Measurements from ENCODE around the gene KLK10. TPM values are rescaled to one million over a fixed set of nuclear protein-coding genes. Genes with fewer than 3 reads are reported as not detected.
A peak's percentile ranks its signal among the peaks of the same experiment; 100 is the strongest.
"Not testable (repeated sequence)": the region's sequence is repeated elsewhere in the genome, so short reads cannot be mapped to it uniquely, and the experiment has no call there.

Gene KLK10
- total and polyA plus RNA-seq, 4 experiments from 2014 or later, result not detected

GRCh38 chr19:50975766-50976165 lies 43.7 kb downstream of the KLK10 start:
- H3K4me1 ChIP-seq (ENCODE audit: insufficient read depth, low read length), result no peaks in the 10 kb centered on the region
- CTCF ChIA-PET (ENCODE audit: partially characterized antibody), result no interaction called here
- Mint-ChIP-seq H3K27me3 (peaks cover 34 to 43% of the 10 kb centered on the region in 2 donors), H3K4me3 (peak overlapping the region in 1 of 8 donors; percentile 54), H3K36me3 (no peaks in the 10 kb centered on the region), H3K9me3 (peaks cover 0 to 2% (median 0%) of the 10 kb centered on the region in 8 donors), H3K27ac (no peak overlapping the region), H3K4me1 (peaks cover 0 to 1% (median 0%) of the 10 kb centered on the region in 4 donors)
- DNase-seq, result no peak
- POLR2A ChIA-PET (ENCODE audit: partially characterized antibody), result no interaction called here
- intact Hi-C loops (cut with micrococcal nuclease), result no loop called here
- H3K4me3 ChIP-seq (ENCODE audit: low read length in 2 of 2), result no peak overlapping the region
- H3K27ac ChIP-seq (ENCODE audit: low read depth, low read length), result no peak overlapping the region
- H3K9me3 ChIP-seq (ENCODE audit: control insufficient read depth in 1 of 2, low read length in 2 of 2), result no peaks in the 10 kb centered on the region
- H3K36me3 ChIP-seq (ENCODE audit: insufficient read depth, low read length), result no peaks in the 10 kb centered on the region
- H3K27me3 ChIP-seq (ENCODE audit: insufficient read depth, low read length), result peaks cover 5% of the 10 kb centered on the region

DNA sequence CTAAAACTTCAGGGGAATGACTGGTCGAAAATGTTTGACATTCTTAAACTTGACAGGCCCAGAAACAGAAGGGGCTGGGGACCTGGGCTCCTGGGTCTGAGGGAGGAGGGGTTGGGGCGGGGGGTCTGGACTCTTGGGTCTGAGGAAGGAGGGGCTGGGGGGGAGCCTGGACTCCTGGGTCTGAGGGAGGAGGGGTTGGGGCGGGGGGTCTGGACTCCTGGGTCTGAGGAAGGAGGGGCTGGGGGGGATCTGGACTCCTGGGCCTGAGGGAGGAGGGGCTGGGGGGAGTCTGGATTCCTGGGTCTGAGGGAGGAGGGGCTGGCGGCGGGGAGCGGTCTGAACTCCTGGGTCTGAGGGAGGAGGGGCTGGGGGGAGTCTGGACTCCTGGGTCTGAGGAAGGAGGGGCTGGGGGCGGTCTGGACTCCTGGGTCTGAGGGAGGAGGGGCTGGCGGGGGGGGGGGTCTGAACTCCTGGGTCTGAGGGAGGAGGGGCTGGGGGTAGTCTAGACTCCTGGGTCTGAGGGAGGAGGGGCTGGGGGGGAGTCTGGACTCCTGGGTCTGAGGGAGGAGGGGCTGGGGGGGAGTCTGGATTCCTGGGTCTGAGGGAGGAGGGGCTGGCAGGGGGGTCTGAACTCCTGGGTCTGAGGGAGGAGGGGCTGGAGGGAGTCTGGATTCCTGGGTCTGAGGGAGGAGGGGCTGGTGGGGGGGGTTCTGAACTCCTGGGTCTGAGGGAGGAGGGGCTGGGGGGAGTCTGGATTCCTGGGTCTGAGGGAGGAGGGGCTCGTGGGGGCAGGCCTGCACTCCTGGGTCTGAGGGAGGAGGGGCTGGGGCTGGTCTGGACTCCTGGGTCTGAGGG lies 44.6 kb downstream of the KLK10 start:
- DNase-seq, result no peak
- Histone ChIP-seq H3K27me3 (ENCODE audit: insufficient read depth, low read length) (peaks cover 5% of the 10 kb centered on the region), H3K27ac (ENCODE audit: low read depth, low read length) (no peak overlapping the region), H3K4me3 (ENCODE audit: low read length in 2 of 2) (no peak overlapping the region), H3K36me3 (ENCODE audit: insufficient read depth, low read length) (no peaks in the 10 kb centered on the region), H3K9me3 (ENCODE audit: control insufficient read depth in 1 of 2, low read length in 2 of 2) (no peaks in the 10 kb centered on the region), H3K4me1 (ENCODE audit: insufficient read depth, low read length) (no peaks in the 10 kb centered on the region)
- CTCF ChIA-PET (ENCODE audit: partially characterized antibody), result no interaction called here
- Mint-ChIP-seq H3K27ac (no peak overlapping the region), H3K9me3 (peaks cover 0 to 2% (median 0%) of the 10 kb centered on the region in 8 donors), H3K4me1 (peaks cover 0 to 1% (median 0%) of the 10 kb centered on the region in 4 donors), H3K36me3 (no peaks in the 10 kb centered on the region), H3K4me3 (no peak overlapping the region), H3K27me3 (peaks cover 37 to 49% of the 10 kb centered on the region in 2 donors)
- intact Hi-C loops (cut with micrococcal nuclease), result no loop called here
- POLR2A ChIA-PET (ENCODE audit: partially characterized antibody), result no interaction called here

DNA sequence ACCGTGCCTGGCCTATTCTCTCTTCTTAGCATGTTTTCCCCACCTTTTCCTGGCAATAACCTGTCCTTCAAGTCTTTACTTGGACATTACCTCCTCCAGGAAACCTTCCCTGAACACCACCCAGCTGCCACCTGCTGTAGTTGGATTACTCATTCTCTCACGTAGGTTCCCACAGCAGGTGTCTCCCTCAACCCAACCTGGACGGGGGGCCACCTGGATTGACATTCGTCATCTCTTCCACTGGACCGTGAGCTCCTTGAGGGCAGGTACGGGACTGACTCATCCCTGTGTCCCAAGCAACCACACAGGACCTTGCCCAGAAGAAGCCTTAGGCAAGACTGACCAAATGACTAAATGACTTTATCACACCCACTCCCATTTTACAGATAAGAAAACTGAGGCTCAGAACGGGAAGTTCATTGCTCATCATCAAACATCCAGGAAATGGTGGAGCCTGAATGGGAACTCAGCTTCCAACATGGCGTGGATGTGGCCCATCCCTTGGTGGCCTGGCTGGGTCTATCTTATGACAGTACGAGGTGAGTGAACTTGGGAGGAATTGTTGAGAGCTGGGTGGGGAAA lies 46.6 kb downstream of the KLK10 start:
- peaks cover 0 to 1% (median 0%) of the 10 kb centered on the region in 4 donors for H3K4me1 Mint-ChIP-seq
- peaks cover 4% of the 10 kb centered on the region for H3K27me3 ChIP-seq (ENCODE audit: insufficient read depth, low read length)
- intact Hi-C loops (cut with micrococcal nuclease), result no loop called here
- DNase-seq, result no peak
- ChIA-PET CTCF (ENCODE audit: partially characterized antibody) (no interaction called here), POLR2A (ENCODE audit: partially characterized antibody) (no interaction called here)
- H3K27me3 Mint-ChIP-seq, result peaks cover 34 to 44% of the 10 kb centered on the region in 2 donors
- H3K4me1 ChIP-seq (ENCODE audit: insufficient read depth, low read length), result no peaks in the 10 kb centered on the region
- no peak overlapping the region for H3K4me3 Mint-ChIP-seq
- H3K27ac Mint-ChIP-seq, result no peak overlapping the region
- no peaks in the 10 kb centered on the region for H3K36me3 ChIP-seq (ENCODE audit: insufficient read depth, low read length)
- H3K9me3 ChIP-seq (ENCODE audit: control insufficient read depth in 1 of 2, low read length in 2 of 2), result no peaks in the 10 kb centered on the region
- H3K27ac ChIP-seq (ENCODE audit: low read depth, low read length), result no peak overlapping the region
- no peaks in the 10 kb centered on the region for H3K9me3 Mint-ChIP-seq
- H3K4me3 ChIP-seq (ENCODE audit: low read length in 2 of 2), result no peak overlapping the region
- no peaks in the 10 kb centered on the region for H3K36me3 Mint-ChIP-seq

GRCh38 chr19:50969810-50970209 lies 49.7 kb downstream of the KLK10 start:
- CTCF ChIA-PET (ENCODE audit: partially characterized antibody); H3K9me3 Mint-ChIP-seq; H3K9me3 ChIP-seq (ENCODE audit: control insufficient read depth in 1 of 2, low read length in 2 of 2); H3K4me1 ChIP-seq (ENCODE audit: insufficient read depth, low read length); DNase-seq; POLR2A ChIA-PET (ENCODE audit: partially characterized antibody); H3K27ac ChIP-seq (ENCODE audit: low read depth, low read length); intact Hi-C loops (cut with micrococcal nuclease); H3K36me3 ChIP-seq (ENCODE audit: insufficient read depth, low read length); H3K4me1 Mint-ChIP-seq; H3K4me3 Mint-ChIP-seq; H3K4me3 ChIP-seq (ENCODE audit: low read length in 2 of 2); H3K27me3 ChIP-seq (ENCODE audit: insufficient read depth, low read length); H3K36me3 Mint-ChIP-seq: not testable (repeated sequence)
- Mint-ChIP-seq H3K27me3 (peaks cover 26 to 35% of the 10 kb centered on the region in 2 donors), H3K27ac (peak overlapping the region in 1 of 7 donors; percentile 72)

DNA sequence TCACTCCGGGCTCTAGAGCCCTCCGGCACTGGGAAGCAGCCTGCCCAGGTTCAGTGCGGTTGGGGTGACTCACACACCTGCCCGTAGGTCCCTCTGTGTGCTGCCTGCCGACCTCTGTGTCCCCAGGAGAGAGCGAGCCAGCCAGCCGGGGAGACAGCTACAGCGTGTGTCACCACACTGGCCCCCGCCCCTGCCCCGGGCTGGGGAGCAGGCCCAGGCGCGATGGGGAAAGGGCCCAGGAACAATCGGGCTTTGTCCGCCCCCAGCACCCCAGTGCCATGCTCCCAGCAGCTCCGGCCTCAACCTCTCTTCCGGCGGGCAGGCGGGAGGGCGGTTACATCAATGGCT lies 50.1 kb downstream of the KLK10 start, which contains the start of gene KLK6:
Gene KLK6 (minus strand): TSS at position 179 of the 348 bp plus-strand sequence. CDS start 1,487 bp downstream, outside the sequence.
- CTCF ChIA-PET (ENCODE audit: partially characterized antibody), result no interaction called here

GRCh38 chr19:50968716-50969412 lies 50.6 kb downstream of the KLK10 start:
- POLR2A ChIA-PET (ENCODE audit: partially characterized antibody), result no interaction called here
- Mint-ChIP-seq H3K36me3 (no peaks in the 10 kb centered on the region), H3K9me3 (peaks cover 0 to 4% (median 0%) of the 10 kb centered on the region in 8 donors), H3K27ac (no peak overlapping the region), H3K4me1 (no peaks in the 10 kb centered on the region), H3K4me3 (no peak overlapping the region), H3K27me3 (peaks cover 26 to 34% of the 10 kb centered on the region in 2 donors)
- no peaks in the 10 kb centered on the region for H3K4me1 ChIP-seq (ENCODE audit: insufficient read depth, low read length)
- H3K36me3 ChIP-seq (ENCODE audit: insufficient read depth, low read length), result no peaks in the 10 kb centered on the region
- no peak overlapping the region for H3K27ac ChIP-seq (ENCODE audit: low read depth, low read length)
- H3K9me3 ChIP-seq (ENCODE audit: control insufficient read depth in 1 of 2, low read length in 2 of 2), result no peaks in the 10 kb centered on the region
- H3K27me3 ChIP-seq (ENCODE audit: insufficient read depth, low read length), result no peaks in the 10 kb centered on the region
- intact Hi-C loops (cut with micrococcal nuclease), result no loop called here
- no peak overlapping the region for H3K4me3 ChIP-seq (ENCODE audit: low read length in 2 of 2)
- no peak for DNase-seq
- CTCF ChIA-PET (ENCODE audit: partially characterized antibody), result no interaction called here

More for the DNA sequence above, 50.1 kb downstream of the KLK10 start, which contains the start of gene KLK6:
- intact Hi-C loops (cut with micrococcal nuclease), result no loop called here
- H3K4me3 ChIP-seq (ENCODE audit: low read length in 2 of 2), result no peak within 1 kb of the TSS
- H3K36me3 ChIP-seq (ENCODE audit: insufficient read depth, low read length), result no peaks in the 10 kb centered on the region
- Mint-ChIP-seq H3K27ac (peak within 1 kb of the TSS in 1 of 7 donors; percentile 72), H3K9me3 (peaks cover 0 to 2% (median 0%) of the 10 kb centered on the region in 8 donors), H3K4me1 (no peaks in the 10 kb centered on the region), H3K36me3 (no peaks in the 10 kb centered on the region), H3K27me3 (peaks cover 26 to 34% of the 10 kb centered on the region in 2 donors), H3K4me3 (no peak within 1 kb of the TSS)
- H3K4me1 ChIP-seq (ENCODE audit: insufficient read depth, low read length), result no peaks in the 10 kb centered on the region
- no peak within 1 kb of the TSS for H3K27ac ChIP-seq (ENCODE audit: low read depth, low read length)
- no peaks in the 10 kb centered on the region for H3K27me3 ChIP-seq (ENCODE audit: insufficient read depth, low read length)
- DNase-seq, result no peak
- no peaks in the 10 kb centered on the region for H3K9me3 ChIP-seq (ENCODE audit: control insufficient read depth in 1 of 2, low read length in 2 of 2)
- POLR2A ChIA-PET (ENCODE audit: partially characterized antibody), result no interaction called here

All from CD4-positive, alpha-beta memory T cell (primary cell).